ENCODE data around the gene OR2Z1. TPM values are rescaled to one million over a fixed set of nuclear protein-coding genes. Genes with fewer than 3 reads are reported as not detected.

OR2Z1 gene
- total RNA-seq, 1 experiment from 2014 or later, result not detected

DNA sequence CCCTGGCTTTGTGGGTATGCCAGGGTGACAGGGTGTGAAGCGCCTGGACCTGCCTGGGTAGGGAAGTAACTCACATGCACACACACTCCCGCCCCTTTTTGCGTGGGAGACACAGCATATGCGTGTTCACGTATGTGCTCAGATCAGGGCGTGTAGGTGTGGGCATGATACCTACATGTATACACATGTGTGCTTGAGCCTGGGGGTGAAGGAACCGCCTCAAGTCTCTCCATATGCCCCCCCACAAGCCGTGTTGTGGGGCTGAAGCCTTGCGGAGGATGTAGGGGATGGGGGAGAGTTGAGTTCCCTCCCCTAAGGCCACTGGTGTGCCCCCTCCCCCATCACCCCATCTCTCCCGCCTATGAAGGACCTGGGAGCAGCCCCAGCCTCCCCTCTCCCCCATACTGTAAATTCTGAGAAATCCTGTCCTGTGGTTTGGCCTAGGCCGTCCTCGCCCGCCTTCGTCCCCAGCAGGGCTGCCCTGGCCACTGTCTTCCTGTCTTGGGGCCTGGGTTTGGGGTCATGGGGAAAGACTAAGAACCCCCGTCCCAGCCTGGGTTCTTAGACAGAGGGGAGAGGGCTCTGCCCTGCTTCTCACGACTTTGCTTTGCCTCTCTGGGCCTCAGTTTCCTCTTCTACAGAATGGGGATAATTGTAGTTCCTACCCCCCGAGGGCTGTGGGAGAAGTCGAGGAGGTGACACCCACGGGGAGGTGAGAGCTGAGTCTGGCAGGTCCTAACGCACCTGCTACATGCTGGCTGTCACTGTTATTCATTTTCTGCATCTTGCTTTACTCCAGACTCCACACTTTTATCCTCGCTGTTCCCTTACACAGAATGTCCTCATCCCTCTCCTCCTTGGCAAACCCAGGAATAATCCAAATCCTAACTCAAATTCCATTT is 37.2 kb upstream of the OR2Z1 start:
- CTCF ChIA-PET, result interaction anchor here (0.6 to 0.7 kb wide), 2 partner anchors 19 to 377 kb away, joined by 3 to 4 read pairs; no protein-coding TSS in a partner anchor
- peaks cover 3% of the 10 kb centered on the region for H3K9me3 Mint-ChIP-seq (ENCODE audit: low read depth, unreplicated experiment)
- no peaks in the 10 kb centered on the region for H3K4me1 Mint-ChIP-seq (ENCODE audit: low read depth, unreplicated experiment)
- H3K27me3 Mint-ChIP-seq (ENCODE audit: unreplicated experiment), result no peaks in the 10 kb centered on the region
- BruUV-seq (replicated peaks), result no TSS peak
- no peak for DNase-seq
- no peak overlapping the region for H3K4me3 Mint-ChIP-seq (ENCODE audit: low read depth, unreplicated experiment)
- intact Hi-C loops (cut with micrococcal nuclease; ENCODE audit: unreplicated experiment), result no loop called here
- no peaks in the 10 kb centered on the region for H3K36me3 Mint-ChIP-seq (ENCODE audit: insufficient read depth, unreplicated experiment)
- H3K27ac Mint-ChIP-seq (ENCODE audit: unreplicated experiment), result no peak overlapping the region
- TF ChIP-seq, protein P1, sequence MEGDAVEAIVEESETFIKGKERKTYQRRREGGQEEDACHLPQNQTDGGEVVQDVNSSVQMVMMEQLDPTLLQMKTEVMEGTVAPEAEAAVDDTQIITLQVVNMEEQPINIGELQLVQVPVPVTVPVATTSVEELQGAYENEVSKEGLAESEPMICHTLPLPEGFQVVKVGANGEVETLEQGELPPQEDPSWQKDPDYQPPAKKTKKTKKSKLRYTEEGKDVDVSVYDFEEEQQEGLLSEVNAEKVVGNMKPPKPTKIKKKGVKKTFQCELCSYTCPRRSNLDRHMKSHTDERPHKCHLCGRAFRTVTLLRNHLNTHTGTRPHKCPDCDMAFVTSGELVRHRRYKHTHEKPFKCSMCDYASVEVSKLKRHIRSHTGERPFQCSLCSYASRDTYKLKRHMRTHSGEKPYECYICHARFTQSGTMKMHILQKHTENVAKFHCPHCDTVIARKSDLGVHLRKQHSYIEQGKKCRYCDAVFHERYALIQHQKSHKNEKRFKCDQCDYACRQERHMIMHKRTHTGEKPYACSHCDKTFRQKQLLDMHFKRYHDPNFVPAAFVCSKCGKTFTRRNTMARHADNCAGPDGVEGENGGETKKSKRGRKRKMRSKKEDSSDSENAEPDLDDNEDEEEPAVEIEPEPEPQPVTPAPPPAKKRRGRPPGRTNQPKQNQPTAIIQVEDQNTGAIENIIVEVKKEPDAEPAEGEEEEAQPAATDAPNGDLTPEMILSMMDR (IDR thresholded peaks at IDR 0.05; ENCODE audit: unreplicated experiment), result no peak

DNA sequence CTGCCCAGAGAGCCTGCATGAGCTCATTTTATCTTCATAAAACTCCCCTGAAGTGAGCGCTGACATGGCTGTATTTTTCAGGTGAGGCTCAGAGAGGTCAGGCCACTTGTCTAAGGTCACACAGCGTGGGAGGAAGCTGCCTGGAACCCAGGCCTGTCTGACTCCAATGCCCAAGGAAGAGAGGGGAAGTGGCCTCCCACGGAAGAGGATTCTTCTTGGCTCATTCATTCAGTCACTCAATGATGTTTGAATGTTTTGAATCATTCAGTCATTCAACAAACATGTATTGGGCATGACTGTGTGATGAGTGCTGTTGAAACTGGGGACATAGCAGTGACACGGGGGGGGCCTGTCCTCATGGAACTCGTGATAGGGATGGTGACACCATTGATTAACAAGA is 34.9 kb upstream of the OR2Z1 start:
- intact Hi-C loops (cut with micrococcal nuclease; ENCODE audit: unreplicated experiment), result no loop called here
- Mint-ChIP-seq H3K27me3 (ENCODE audit: unreplicated experiment) (peaks cover 12% of the 10 kb centered on the region), H3K27ac (ENCODE audit: unreplicated experiment) (no peak overlapping the region), H3K36me3 (ENCODE audit: insufficient read depth, unreplicated experiment) (no peaks in the 10 kb centered on the region), H3K4me1 (ENCODE audit: low read depth, unreplicated experiment) (no peaks in the 10 kb centered on the region), H3K4me3 (ENCODE audit: low read depth, unreplicated experiment) (no peak overlapping the region), H3K9me3 (ENCODE audit: low read depth, unreplicated experiment) (peaks cover 3% of the 10 kb centered on the region)
- no peak for DNase-seq
- TF ChIP-seq, protein P1 (IDR thresholded peaks at IDR 0.05; ENCODE audit: unreplicated experiment), result no peak
- CTCF ChIA-PET, result interaction anchor here (0.6 to 0.7 kb wide), 2 partner anchors 26 to 183 kb away, joined by 4 to 9 read pairs; no protein-coding TSS in a partner anchor
- no TSS peak for BruUV-seq (replicated peaks)

DNA sequence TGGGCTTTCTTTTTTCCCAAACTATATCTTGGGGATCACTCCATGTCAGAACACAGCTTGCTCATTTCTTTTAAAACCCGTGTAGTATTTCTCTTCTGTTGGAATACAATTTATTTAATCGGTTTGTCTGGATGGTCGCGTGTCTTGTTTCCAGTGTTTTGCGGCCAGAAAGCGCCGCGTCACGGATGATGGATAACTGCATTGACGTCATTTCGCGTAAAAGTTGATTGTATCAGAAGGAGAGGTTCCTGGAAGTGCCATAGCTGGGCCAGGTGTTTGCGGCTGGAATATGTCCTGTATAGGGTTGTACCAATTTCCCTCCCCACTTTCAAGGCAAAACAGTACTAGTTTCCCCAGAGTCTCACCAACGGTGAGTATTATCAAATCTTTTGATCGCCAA is 32.5 kb upstream of the OR2Z1 start:
- Mint-ChIP-seq H3K4me1 (ENCODE audit: low read depth, unreplicated experiment) (no peaks in the 10 kb centered on the region), H3K4me3 (ENCODE audit: low read depth, unreplicated experiment) (no peak overlapping the region), H3K9me3 (ENCODE audit: low read depth, unreplicated experiment) (no peaks in the 10 kb centered on the region), H3K27ac (ENCODE audit: unreplicated experiment) (no peak overlapping the region), H3K27me3 (ENCODE audit: unreplicated experiment) (peaks cover 27% of the 10 kb centered on the region), H3K36me3 (ENCODE audit: insufficient read depth, unreplicated experiment) (no peaks in the 10 kb centered on the region)
- BruUV-seq (replicated peaks), result no TSS peak
- CTCF ChIA-PET, result no interaction called here
- intact Hi-C loops (cut with micrococcal nuclease; ENCODE audit: unreplicated experiment), result no loop called here
- no peak for DNase-seq
- TF ChIP-seq, protein P1 (IDR thresholded peaks at IDR 0.05; ENCODE audit: unreplicated experiment), result no peak

DNA sequence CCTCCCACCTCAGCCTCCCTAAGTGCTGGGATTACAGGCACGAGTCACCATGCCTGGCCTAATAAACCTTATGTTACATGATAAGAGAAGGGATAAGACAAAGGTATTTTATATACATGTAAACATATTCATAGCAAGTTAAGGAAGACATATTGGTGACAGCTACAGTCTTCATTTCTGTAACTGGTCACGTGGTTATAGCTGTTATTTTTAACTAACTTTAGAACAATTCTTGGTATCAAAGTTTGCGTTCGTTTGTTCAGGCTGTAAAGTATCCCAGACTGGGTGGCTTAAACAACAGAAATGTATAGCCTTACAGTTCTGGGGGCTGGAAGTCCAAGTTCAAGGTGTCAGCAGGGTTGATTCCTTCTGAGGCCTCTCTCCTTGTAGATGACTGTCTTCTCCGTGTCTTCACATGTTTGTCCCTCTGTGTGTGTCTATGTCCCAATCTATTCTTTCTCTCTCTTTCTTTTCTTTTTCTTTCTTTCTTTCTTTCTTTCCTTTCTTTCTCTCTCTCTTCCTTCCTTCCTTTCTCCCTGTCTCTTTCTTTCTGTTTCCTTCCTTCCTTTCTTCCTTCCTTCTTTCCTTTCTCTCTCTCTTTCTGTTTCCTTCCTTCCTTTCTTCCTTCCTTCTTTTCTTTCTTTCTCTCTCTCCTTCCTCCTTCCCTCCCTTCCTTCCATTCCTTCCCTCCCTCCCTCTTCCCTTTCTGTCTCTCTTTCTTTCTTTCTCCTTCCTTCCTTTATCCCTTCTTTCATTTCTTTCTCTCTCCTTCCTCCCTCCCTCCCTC is 30.5 kb upstream of the OR2Z1 start:
- no TSS peak for BruUV-seq (replicated peaks)
- Mint-ChIP-seq H3K4me3 (ENCODE audit: low read depth, unreplicated experiment) (no peak overlapping the region), H3K4me1 (ENCODE audit: low read depth, unreplicated experiment) (no peaks in the 10 kb centered on the region), H3K27ac (ENCODE audit: unreplicated experiment) (no peak overlapping the region), H3K36me3 (ENCODE audit: insufficient read depth, unreplicated experiment) (no peaks in the 10 kb centered on the region), H3K9me3 (ENCODE audit: low read depth, unreplicated experiment) (no peaks in the 10 kb centered on the region), H3K27me3 (ENCODE audit: unreplicated experiment) (peaks cover 27% of the 10 kb centered on the region)
- CTCF ChIA-PET, result no interaction called here
- intact Hi-C loops (cut with micrococcal nuclease; ENCODE audit: unreplicated experiment), result loop anchor here (5.0 kb wide), 1 partner anchor 39 kb away; no protein-coding TSS in a partner anchor
- TF ChIP-seq, protein P1 (IDR thresholded peaks at IDR 0.05; ENCODE audit: unreplicated experiment), result no peak
- DNase-seq, result no peak
